ENCODE data around the gene DNAJC6. TPM values are rescaled to one million over a fixed set of nuclear protein-coding genes. Genes with fewer than 3 reads are reported as not detected.
"Not testable (repeated sequence)": the region's sequence is repeated elsewhere in the genome, so short reads cannot be mapped to it uniquely, and the experiment has no call there.

Gene DNAJC6
- total and polyA plus RNA-seq, 7 experiments from 2014 or later = 0.22 to 7.0 (median 1.8) TPM

DNA sequence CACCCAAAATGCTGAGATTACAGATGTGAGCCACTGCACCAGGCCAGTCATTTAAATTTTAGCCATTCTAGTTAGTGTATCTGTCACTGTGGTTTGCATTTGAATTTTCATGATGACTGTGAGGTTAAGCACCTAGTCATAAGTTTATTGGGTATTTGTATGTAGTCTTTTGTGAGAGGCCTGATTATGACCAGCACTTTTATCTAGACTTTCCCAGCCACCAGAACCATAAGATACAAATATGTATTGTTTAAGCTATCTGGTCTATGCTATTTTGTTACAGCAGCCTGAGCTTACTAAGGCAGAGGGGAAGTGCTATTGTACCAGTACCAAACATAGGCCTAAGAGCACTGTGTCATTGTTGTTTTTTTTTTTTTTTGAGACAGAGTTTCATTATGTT is 19.9 kb upstream of the DNAJC6 start:
- Mint-ChIP-seq H3K4me1 (no peaks in the 10 kb centered on the region), H3K4me3 (no peak overlapping the region), H3K27me3 (peaks cover 0 to 8% (median 2%) of the 10 kb centered on the region in 5 donors), H3K27ac (no peak overlapping the region), H3K9me3 (no peaks in the 10 kb centered on the region), H3K36me3 (peaks cover 0 to 12% (median 0%) of the 10 kb centered on the region in 5 donors)
- CTCF ChIA-PET = no interaction called here
- DNase-seq (no peak), ATAC-seq (no peak)
- Histone ChIP-seq H3K4me1 (ENCODE audit: control insufficient read depth in 2 of 2, insufficient read depth in 2 of 2, low read length in 2 of 2) (no peaks in the 10 kb centered on the region), H3K27me3 (ENCODE audit: control insufficient read depth in 2 of 2, insufficient read depth in 2 of 2, low read length in 2 of 2) (no peaks in the 10 kb centered on the region), H3K36me3 (ENCODE audit: control insufficient read depth in 2 of 3, insufficient read depth in 3 of 3, low read length in 3 of 3) (no peaks in the 10 kb centered on the region), H3K27ac (ENCODE audit: low read depth, low read length) (no peak overlapping the region), H3K9me3 (ENCODE audit: control insufficient read depth in 2 of 3, low read length in 3 of 3) (no peaks in the 10 kb centered on the region), H3K4me3 (ENCODE audit: low read length) (no peak overlapping the region)
- POLR2A ChIA-PET = no interaction called here
- intact Hi-C loops (cut with micrococcal nuclease) = no loop called here

DNA sequence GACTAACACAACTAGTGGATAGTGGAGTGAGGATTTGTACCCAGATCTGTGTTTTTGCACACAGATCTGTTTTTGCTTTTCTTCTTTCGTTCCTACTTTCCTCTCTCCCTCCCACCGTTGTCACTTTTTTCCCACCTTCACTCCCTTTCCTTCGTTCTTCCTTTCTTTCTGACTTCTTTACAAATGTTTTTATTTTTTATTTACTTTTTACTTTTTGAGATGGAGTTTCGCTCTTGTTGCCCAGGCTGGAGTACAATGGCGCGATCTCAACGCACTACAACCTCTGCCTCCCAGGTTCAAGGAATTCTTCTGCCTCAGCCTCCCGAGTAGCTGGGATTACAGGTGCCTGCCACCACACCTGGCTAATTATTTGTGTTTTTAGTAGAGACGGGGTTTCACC is 17.5 kb upstream of the DNAJC6 start:
- CTCF ChIA-PET; H3K4me3 ChIP-seq (ENCODE audit: low read length); H3K4me1 Mint-ChIP-seq; H3K9me3 Mint-ChIP-seq; ATAC-seq; H3K27me3 ChIP-seq (ENCODE audit: control insufficient read depth in 2 of 2, insufficient read depth in 2 of 2, low read length in 2 of 2); H3K4me3 Mint-ChIP-seq; H3K27ac Mint-ChIP-seq; H3K27ac ChIP-seq (ENCODE audit: low read depth, low read length); H3K4me1 ChIP-seq (ENCODE audit: control insufficient read depth in 2 of 2, insufficient read depth in 2 of 2, low read length in 2 of 2); H3K27me3 Mint-ChIP-seq; intact Hi-C loops (cut with micrococcal nuclease); H3K9me3 ChIP-seq (ENCODE audit: control insufficient read depth in 2 of 3, low read length in 3 of 3); DNase-seq; H3K36me3 ChIP-seq (ENCODE audit: control insufficient read depth in 2 of 3, insufficient read depth in 3 of 3, low read length in 3 of 3); H3K36me3 Mint-ChIP-seq; POLR2A ChIA-PET: not testable (repeated sequence)

DNA sequence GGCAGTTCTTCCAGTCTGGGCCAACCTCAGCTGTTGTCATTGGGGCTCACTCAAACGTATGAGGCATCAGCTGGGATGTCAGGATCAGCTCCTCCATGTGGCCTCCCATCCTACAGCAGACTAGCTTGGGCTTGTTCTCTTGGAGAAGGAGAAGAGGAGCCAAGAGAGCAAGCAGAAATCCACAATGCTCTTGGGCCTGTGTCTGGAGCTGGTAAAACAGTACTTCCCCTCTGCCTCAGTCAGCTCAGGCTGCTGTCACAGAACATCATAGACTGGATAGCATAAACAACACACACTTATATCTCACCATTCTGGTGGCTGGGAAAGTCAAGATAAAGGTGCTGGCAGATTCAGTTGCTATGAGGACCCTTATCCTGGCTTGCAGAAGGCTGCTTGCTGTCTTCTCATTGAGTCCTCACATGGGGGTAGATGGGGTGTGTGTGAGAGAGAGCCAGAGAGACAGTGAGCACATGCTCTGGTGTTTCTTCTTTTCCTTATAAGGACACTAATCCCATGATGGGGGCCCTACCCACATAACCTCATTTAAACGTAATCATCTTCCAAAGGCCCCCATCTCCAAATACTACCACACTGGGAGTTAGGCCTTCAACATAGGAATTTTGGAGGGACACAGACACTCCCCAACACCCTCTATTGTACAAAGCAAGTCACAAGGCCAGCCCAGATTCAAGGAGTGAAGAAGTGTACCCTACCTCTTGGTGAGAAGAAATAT is 16.3 kb upstream of the DNAJC6 start:
- Mint-ChIP-seq H3K36me3 (peaks cover 0 to 7% (median 0%) of the 10 kb centered on the region in 5 donors), H3K4me3 (no peak overlapping the region), H3K4me1 (no peaks in the 10 kb centered on the region), H3K27ac (no peak overlapping the region), H3K9me3 (peaks cover 0 to 3% (median 0%) of the 10 kb centered on the region in 11 donors), H3K27me3 (peaks cover 0 to 12% (median 5%) of the 10 kb centered on the region in 5 donors)
- DNase-seq (no peak), ATAC-seq (no peak)
- no peak overlapping the region for H3K27ac ChIP-seq (ENCODE audit: low read depth, low read length)
- no peaks in the 10 kb centered on the region for H3K36me3 ChIP-seq (ENCODE audit: control insufficient read depth in 2 of 3, insufficient read depth in 3 of 3, low read length in 3 of 3)
- intact Hi-C loops (cut with micrococcal nuclease) = no loop called here
- H3K4me3 ChIP-seq (ENCODE audit: low read length) = no peak overlapping the region
- no peaks in the 10 kb centered on the region for H3K4me1 ChIP-seq (ENCODE audit: control insufficient read depth in 2 of 2, insufficient read depth in 2 of 2, low read length in 2 of 2)
- POLR2A ChIA-PET = no interaction called here
- H3K27me3 ChIP-seq (ENCODE audit: control insufficient read depth in 2 of 2, insufficient read depth in 2 of 2, low read length in 2 of 2) = no peaks in the 10 kb centered on the region
- H3K9me3 ChIP-seq (ENCODE audit: control insufficient read depth in 2 of 3, low read length in 3 of 3) = no peaks in the 10 kb centered on the region
- CTCF ChIA-PET = interaction anchor here (0.6 kb wide), 1 partner anchor 225 kb away, joined by 3 read pairs; no protein-coding TSS in a partner anchor

DNA sequence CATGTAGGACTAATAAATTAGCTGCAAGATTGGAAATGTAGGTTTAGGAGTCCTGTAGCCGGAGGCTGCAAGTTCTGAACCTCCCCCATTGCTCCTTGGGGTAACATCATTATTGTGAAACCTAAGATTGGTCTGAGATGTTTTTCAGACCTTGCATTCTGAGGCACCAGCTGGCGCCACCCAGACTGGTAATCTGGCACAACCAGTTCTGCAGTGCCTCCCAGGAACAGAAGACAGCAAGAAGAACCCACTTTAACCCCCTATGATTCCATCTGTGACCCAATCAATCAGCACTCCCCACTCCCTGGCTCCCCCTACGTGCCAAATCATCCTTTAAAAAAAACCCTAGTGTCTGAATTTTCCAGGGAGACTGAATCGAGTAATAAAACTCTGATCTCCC is 11.6 kb upstream of the DNAJC6 start:
- H3K36me3 Mint-ChIP-seq = peaks cover 0 to 11% (median 0%) of the 10 kb centered on the region in 5 donors
- POLR2A ChIA-PET = no interaction called here
- Histone ChIP-seq H3K4me1 (ENCODE audit: control insufficient read depth in 2 of 2, insufficient read depth in 2 of 2, low read length in 2 of 2) (no peaks in the 10 kb centered on the region), H3K27ac (ENCODE audit: low read depth, low read length) (no peak overlapping the region), H3K27me3 (ENCODE audit: control insufficient read depth in 2 of 2, insufficient read depth in 2 of 2, low read length in 2 of 2) (no peaks in the 10 kb centered on the region), H3K9me3 (ENCODE audit: control insufficient read depth in 2 of 3, low read length in 3 of 3) (no peaks in the 10 kb centered on the region), H3K36me3 (ENCODE audit: control insufficient read depth in 2 of 3, insufficient read depth in 3 of 3, low read length in 3 of 3) (no peaks in the 10 kb centered on the region), H3K4me3 (ENCODE audit: low read length) (no peak overlapping the region)
- ATAC-seq = no peak
- peaks cover 0 to 13% (median 7%) of the 10 kb centered on the region in 5 donors for H3K27me3 Mint-ChIP-seq
- H3K4me1 Mint-ChIP-seq = no peaks in the 10 kb centered on the region
- no peak overlapping the region for H3K4me3 Mint-ChIP-seq
- H3K9me3 Mint-ChIP-seq = peaks cover 0 to 3% (median 0%) of the 10 kb centered on the region in 11 donors
- intact Hi-C loops (cut with micrococcal nuclease) = no loop called here
- no peak for DNase-seq
- CTCF ChIA-PET = no interaction called here
- no peak overlapping the region for H3K27ac Mint-ChIP-seq

DNA sequence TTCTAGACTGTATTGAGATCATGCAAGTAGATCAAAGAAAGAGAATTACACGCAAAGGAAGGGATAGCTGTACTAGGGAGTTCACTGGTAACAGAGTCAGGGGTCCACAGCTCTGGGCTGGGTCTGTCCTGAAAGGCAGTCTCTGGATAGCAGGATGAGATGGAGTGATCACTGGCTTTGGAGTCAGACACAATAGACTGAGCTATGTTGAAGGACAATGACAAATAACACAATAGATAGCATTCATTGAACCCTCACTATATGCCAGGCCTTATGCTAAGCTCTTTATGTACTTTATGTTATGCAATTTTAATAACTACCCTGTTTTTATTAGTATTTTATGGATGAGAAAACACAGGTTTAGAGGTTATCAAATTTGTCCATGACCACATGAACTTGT is 10.0 kb upstream of the DNAJC6 start:
- ChIA-PET CTCF (no interaction called here), POLR2A (no interaction called here)
- DNase-seq = no peak
- Histone ChIP-seq H3K4me1 (ENCODE audit: control insufficient read depth in 2 of 2, insufficient read depth in 2 of 2, low read length in 2 of 2) (no peaks in the 10 kb centered on the region), H3K27ac (ENCODE audit: low read depth, low read length) (no peak overlapping the region), H3K36me3 (ENCODE audit: control insufficient read depth in 2 of 3, insufficient read depth in 3 of 3, low read length in 3 of 3) (no peaks in the 10 kb centered on the region), H3K4me3 (ENCODE audit: low read length) (no peak overlapping the region), H3K9me3 (ENCODE audit: control insufficient read depth in 2 of 3, low read length in 3 of 3) (no peaks in the 10 kb centered on the region), H3K27me3 (ENCODE audit: control insufficient read depth in 2 of 2, insufficient read depth in 2 of 2, low read length in 2 of 2) (no peaks in the 10 kb centered on the region)
- Mint-ChIP-seq H3K27me3 (peaks cover 0 to 14% (median 11%) of the 10 kb centered on the region in 5 donors), H3K36me3 (peaks cover 0 to 3% (median 0%) of the 10 kb centered on the region in 5 donors), H3K9me3 (peaks cover 0 to 3% (median 0%) of the 10 kb centered on the region in 11 donors), H3K27ac (no peak overlapping the region), H3K4me3 (no peak overlapping the region), H3K4me1 (no peaks in the 10 kb centered on the region)
- intact Hi-C loops (cut with micrococcal nuclease) = no loop called here
- ATAC-seq = no peak

DNA sequence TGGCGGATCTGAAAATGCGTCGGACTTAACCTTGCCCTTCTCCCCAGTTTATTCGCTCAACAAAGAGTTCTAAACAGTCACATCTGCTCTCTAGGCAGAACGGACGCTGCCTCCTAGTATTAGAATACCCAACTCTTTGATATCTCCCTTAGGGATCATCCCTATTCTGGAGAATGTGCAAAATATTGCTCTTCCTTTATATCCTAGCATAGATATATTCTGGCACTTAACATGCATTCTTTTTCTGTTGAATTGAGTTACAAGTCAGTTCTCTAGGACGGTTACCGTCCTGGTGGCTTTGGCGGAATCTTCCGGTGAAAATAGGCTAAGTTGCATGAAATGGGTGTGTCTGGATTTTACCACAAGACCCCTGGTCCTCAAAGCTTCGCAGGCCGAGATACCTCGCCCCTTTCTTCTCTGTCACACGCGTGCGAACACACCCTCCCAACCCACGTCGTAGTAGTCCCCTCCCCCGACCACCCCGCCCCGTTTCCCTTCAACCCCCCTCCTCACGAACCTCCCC is 501 bp upstream of the DNAJC6 start:
- CTCF ChIA-PET = no interaction called here
- Histone ChIP-seq H3K9me3 (ENCODE audit: control insufficient read depth in 2 of 3, low read length in 3 of 3) (no peaks in the 10 kb centered on the region), H3K27ac (ENCODE audit: low read depth, low read length) (no peak overlapping the region), H3K36me3 (ENCODE audit: control insufficient read depth in 2 of 3, insufficient read depth in 3 of 3, low read length in 3 of 3) (no peaks in the 10 kb centered on the region), H3K27me3 (ENCODE audit: control insufficient read depth in 2 of 2, insufficient read depth in 2 of 2, low read length in 2 of 2) (peaks cover 0 to 5% of the 10 kb centered on the region in 2 donors), H3K4me1 (ENCODE audit: control insufficient read depth in 2 of 2, insufficient read depth in 2 of 2, low read length in 2 of 2) (peaks cover 0 to 3% of the 10 kb centered on the region in 2 donors), H3K4me3 (ENCODE audit: low read length) (no peak overlapping the region)
- ATAC-seq (no peak), DNase-seq (no peak)
- POLR2A ChIA-PET = no interaction called here
- no peak overlapping the region for H3K27ac Mint-ChIP-seq
- peaks cover 0 to 12% (median 4%) of the 10 kb centered on the region in 11 donors for H3K9me3 Mint-ChIP-seq
- peak overlapping the region in 6 of 10 donors; percentile 17 to 66 (median 40) for H3K4me3 Mint-ChIP-seq
- peaks cover 38 to 76% (median 59%) of the 10 kb centered on the region in 5 donors for H3K27me3 Mint-ChIP-seq
- intact Hi-C loops (cut with micrococcal nuclease) = loop anchor here in 1 of 2 donors (2.0 kb wide), 1 partner anchor 112 kb away; the partner anchor contains the start of genes LEPR and LEPROT
- H3K36me3 Mint-ChIP-seq = peaks cover 0 to 6% (median 5%) of the 10 kb centered on the region in 5 donors
- H3K4me1 Mint-ChIP-seq = peaks cover 0 to 16% (median 11%) of the 10 kb centered on the region in 7 donors

Data from naive thymus-derived CD4-positive, alpha-beta T cell (primary cell).